DMS53 (cell line): Measurements from ENCODE around the gene DDX50.
"Not testable (repeated sequence)": the region's sequence is repeated elsewhere in the genome, so short reads cannot be mapped to it uniquely, and the experiment has no call there.

Source experiments
- DNase-seq: peaks from one replicate; lab custom pipeline; 2025; lab: John Stamatoyannopoulos, UW

DDX50 gene, protein sequence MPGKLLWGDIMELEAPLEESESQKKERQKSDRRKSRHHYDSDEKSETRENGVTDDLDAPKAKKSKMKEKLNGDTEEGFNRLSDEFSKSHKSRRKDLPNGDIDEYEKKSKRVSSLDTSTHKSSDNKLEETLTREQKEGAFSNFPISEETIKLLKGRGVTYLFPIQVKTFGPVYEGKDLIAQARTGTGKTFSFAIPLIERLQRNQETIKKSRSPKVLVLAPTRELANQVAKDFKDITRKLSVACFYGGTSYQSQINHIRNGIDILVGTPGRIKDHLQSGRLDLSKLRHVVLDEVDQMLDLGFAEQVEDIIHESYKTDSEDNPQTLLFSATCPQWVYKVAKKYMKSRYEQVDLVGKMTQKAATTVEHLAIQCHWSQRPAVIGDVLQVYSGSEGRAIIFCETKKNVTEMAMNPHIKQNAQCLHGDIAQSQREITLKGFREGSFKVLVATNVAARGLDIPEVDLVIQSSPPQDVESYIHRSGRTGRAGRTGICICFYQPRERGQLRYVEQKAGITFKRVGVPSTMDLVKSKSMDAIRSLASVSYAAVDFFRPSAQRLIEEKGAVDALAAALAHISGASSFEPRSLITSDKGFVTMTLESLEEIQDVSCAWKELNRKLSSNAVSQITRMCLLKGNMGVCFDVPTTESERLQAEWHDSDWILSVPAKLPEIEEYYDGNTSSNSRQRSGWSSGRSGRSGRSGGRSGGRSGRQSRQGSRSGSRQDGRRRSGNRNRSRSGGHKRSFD

DNA sequence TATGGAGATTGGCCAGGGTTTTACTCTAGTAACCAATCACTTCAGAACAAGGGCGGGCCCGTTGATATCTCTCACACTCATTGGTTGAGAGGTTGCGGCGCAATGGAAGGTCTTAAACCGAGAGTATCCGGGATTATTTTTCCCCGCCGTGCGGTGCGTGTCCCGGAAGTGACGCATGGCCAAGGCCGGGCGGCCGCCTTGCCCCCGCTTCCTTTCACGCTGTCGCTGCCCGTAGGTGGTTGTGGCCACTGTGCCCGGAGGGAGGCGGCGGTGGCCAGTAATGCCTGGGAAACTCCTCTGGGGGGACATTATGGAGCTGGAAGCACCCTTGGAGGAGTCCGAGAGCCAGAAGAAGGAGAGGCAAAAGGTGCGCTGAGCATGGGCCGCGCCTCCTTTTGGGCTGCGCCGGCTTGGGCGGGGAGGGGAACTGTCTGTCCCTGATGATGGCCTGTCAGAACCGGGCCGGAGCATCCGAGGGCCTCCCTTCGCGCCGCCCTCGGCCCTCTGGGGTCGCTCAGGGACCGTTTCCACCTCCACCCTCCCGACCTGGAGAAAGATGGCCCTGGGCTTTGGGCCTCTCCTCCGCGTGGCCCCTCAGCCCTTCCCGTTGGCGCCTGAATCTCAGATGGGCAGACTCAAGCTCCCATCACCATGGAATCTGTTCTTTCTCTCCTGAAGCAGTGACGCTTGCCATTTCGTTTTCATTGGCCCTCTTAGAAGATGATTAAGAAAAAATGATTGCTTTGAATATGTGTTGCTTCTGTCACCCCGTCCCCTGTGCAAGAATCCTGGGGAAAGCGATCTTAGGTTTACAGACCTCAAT, at the start of gene DDX50:
Gene DDX50, plus strand, starts transcription at position 211 of the 823 bp plus-strand sequence. Its CDS starts 70 bp downstream, at position 281.
- DNase-seq, result peak; percentile 100

DNA sequence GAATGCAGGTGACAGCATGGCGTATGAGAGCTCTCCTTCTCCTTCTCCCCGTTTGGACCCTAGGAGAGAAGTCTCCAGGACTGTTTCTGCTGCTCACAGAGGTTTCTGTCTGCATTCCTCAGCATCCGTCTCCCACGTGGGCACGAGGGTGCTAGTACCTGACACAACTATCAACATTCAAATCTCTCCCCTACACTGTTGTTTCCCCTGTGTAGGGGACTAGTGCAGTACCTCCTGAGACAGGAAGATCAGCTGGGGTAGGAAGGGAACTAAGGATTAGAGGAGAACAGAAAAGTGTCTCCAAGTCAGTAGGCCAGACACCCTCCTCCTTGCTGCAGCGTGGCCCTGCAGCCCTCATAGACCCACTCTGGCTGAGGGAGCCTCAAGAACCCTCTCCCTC, 44.8 kb upstream of the DDX50 start:
- DNase-seq, result no peak

DNA sequence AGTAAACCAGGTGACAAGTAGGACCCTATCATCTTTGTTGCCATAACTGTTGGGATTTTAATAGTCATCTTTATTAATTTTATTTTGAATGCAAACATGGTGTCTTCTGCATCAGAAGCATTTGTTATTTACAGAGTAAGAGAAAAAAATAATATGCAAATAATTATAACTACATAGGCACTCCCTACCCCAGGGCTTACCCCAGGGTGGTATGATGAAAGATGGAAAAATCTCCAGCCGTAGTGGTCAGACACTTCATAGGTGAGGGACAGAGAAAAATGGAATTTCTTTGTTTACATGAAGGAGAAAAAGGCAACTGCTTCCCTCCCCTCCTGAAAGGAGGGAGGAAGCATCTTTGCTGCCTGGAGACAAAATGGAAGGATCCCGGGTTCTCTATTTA, 44.1 kb upstream of the DDX50 start:
- DNase-seq, result no peak

DNA sequence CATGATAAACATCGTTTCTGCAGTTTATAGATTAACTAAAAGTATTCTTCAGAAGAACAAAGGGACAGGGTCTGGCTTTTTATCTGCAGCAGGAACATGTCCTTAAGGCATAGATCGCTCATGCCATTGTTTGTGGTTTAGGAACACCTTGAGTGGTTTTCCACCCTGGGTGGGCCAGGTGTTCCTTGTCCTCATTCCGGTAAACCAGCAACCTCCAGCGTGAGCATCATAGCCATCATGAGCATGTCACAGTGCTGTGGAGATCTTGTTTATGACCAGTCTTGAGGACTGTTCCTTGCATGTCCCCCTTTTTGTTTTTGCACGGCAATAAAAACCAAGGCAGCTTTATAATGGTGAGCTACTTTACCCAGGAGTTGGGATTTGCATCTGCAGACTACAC, 39.9 kb upstream of the DDX50 start:
- DNase-seq, result peak; percentile 23

DNA sequence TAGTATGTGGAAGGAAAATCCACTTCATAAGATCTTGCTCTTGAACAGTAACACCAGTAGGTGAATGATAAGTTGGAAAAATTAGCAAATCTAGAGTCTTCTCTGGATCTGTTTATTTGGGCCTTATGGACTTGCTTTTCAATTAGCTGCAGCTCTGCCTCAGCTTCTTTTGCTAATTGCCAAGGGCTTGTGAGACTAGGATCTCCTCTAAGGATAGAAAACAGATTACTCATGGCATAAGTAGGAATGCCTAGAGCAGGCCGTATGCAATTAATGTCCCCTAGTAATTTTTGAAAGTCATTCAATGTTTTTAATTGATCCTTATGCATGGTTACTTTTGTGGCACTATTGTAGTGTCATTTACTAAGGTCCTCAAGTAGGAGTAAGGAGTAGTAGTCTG, 36.5 kb upstream of the DDX50 start:
- DNase-seq, result no peak

DNA sequence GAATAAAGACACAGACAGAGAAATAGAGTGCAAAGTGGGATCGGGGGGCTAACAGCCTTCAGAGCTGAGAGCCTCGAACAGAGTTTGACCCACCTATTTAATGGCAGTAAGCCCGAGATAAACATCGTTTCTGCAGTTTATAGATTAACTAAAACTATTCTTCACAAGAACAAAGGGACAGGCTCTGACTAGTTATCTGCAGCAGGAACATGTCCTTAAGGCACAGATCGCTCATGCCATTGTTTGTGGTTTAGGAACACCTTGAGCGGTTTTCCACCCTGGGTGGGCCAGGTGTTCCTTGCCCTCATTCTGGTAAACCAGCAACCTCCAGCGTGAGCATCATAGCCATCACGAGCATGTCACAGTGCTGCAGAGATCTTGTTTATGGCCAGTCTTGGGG, 32.9 kb upstream of the DDX50 start:
- not testable (repeated sequence) for DNase-seq

DNA sequence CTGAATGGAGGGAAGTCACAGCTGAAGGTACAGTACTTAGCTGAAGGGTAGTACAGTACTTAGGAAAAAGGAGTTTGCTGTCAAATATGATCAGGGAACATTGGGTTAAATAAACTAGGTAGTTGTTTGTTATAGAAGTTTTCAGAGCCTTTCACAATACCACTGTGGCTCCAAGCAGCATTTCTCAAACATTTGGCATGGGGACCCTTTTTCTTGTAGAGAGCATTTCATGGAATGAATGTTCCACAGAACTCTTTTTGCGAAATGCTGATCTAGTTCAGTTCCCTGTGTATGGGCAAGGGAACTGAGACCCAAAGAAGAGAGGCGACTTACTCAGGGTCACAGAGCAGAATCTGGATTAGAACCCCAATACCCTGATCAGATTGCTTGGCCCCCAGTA, 31.5 kb upstream of the DDX50 start:
- DNase-seq, result no peak

DNA sequence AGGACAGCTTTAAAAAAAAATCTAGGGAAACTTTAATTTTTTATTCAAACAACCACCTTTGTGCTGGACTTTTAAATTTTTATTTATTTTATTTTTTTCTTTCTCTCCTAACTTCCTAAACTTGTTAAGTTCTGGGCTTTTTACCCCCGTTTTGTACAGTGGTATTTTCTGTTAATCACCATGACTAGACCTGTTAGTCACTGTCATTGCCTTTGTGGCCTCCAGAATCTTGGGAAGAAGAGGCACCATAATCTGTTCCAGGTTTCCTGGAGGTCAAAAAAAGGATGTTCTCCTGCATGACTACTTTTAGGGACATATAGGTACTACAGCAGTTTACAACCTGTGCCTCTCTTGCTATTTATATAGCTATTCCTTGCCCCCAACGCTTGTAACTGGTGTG, 31.1 kb upstream of the DDX50 start:
- no peak for DNase-seq

DNA sequence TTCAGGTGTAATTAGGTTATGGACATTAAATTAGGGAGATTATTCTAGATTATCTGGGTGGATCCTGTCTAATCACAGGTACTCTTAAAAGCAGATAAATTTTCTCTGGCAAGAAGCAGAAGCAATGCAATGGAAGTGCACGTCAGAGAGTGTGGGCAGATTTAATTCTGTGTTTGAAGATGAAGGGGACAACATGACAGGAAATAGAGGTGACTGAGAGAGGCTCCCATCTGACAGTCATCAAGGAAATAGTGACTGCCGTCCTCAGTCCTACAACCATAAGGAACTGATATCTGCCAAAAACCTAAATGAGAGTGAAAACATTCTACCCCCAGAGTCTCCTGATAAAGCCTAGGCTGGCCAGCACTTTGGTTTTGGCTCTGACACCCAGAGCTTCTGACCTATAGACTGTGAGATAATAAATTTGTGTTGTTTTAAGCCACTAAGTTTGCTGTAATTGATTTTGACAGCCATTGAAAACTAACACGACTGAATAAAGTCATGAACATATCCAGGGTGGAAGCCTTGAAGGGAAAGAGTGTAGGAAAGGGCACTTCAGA, 30.5 kb upstream of the DDX50 start:
- peak; percentile 37 for DNase-seq

DNA sequence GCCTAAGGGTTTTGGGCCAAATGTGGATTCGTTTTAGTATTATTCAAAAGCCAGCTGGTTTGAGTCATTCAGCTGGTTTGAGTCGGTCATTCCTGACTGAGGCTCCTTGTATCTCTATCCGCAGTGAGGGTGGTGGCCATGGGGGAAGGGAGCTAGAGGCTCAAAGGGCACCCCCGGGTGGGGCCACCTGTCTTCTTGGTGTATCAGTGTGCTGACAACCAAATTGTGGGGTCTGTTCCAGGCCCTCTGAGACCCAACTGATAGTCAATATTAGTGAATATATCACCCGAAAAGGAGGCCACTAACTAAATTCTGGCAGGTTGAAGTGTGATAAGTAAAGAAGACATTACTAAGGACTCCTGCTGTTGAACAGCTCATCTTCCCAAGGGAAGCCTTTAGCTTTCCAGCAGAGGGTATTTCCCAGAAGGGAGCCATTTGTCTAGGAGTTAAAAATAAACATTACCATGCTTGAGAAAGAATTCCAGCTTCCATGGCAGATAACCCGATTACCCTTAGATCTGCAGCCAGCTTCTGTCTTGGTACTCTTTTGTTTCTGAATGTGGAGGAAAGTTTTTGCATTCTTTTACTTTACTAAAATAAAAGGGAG, 29.9 kb upstream of the DDX50 start:
- DNase-seq, result peak; percentile 61

DNA sequence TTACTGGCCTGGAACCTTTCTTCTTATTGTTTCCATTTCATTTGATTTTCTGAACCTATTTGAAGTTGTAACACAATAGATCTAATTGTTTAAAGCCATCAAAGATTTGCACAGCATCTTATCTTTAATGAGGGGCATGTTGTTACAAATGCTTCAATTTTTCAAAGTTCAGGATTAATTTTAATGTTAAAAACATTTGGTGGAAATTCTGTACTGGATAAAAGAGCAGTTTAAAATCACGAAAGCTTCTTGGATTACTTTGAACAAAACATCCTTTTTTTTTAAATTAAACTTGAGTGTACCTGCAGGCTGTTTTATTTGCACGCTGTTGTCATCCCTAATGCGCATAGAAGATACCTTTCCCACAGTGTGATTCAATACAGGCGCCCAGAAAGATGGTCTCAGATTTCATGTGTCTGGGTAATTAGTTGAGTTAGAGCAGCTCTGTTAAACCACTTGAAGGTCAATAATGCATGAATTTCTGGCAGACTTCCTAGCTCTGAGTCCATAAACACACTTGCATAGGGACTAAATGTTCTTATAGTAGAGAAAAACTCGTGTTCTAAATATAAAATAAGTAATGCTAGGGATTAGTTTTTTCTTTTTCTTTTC, 29.3 kb upstream of the DDX50 start:
- DNase-seq, result peak; percentile 97

DNA sequence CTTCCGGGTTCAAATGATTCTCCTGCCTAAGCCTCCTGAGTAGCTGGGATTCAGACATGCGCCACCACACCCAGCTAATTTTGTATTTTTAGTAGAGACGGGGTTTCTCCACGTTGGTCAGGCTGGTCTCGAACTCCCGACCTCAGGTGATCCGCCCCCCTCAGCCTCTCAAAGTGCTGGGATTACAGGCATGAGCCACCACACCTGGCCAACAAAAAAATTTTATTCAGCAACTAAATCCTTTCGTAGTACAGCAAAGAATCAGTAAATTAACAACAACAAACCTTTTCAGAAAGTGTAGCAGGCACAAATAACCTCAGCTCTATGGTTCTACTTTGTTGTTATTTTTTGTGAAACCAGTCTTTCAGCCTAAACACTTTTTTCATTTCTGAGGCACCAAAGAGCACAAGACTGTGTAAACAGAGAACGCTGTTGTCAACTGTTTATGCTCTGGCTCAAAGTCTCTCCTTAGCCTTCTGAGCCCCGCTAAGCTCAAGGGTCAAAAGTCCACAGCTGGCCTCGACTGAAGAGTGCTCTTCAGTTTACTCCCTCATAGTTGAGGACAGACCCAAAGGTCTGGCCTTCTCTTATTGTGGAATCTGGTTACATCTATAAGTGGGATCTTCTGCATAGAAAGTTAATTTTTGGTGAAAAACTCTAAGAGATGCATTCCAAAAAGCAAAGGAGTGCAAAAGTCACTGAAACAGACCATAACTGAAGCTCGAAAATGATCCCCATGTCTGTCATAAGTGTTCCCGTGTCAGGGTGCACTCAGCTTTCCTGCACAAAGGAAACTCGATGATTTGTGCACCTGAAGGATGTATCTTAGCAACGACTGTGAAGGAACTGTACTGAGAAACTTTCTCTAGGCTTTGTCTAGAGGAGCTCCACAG, 24.6 kb upstream of the DDX50 start:
- DNase-seq, result peak; percentile 96

DNA sequence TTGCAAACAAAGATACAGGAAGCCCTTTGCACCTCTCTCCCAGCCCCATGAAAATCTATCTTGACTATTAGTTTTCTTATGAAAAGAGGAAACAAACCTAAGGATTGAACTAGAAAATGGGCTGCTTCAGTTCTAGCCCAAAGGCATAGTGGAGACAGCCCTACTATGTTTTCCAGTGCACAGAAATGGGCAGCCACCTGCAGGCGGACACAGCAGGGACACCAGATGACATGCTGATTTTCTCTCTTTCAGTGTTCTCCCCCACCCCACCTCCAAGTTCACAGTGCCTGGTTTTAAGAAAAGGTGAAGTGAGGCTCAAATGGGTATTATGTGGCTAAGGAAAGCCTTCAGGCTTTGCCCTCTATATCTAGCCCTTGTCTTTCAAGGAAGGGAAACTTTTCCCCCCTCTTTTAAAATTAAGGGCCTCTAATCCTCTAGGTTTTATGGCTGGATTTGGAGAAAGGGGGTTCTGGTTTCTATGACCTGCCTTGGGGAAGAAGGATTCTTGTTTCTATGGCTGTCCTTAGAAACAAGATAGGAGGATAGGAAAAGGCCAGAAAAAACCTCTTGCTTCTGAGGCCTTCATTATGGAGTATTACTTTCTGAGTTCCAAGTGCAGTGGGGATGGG, 23.5 kb upstream of the DDX50 start:
- DNase-seq, result peak; percentile 45

DNA sequence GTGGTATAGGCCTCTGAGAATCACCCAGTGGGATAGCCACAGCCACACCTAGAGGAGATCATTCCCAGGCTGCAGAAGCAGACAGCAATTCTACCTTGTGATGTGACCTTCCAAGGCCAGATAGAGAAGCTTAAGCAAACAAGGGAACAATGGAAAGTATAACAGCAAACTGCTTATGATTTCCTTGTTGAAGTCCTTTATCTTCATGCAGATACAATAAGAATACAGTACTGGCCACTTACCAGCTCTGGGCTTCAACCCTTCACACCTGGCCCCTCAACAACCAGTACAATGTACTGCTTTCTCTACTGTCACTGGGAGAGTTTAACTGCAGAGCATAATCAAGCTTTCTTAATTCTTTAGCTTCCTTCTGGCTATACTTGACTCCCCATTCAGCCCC, 22.6 kb upstream of the DDX50 start:
- peak; percentile 48 for DNase-seq

DNA sequence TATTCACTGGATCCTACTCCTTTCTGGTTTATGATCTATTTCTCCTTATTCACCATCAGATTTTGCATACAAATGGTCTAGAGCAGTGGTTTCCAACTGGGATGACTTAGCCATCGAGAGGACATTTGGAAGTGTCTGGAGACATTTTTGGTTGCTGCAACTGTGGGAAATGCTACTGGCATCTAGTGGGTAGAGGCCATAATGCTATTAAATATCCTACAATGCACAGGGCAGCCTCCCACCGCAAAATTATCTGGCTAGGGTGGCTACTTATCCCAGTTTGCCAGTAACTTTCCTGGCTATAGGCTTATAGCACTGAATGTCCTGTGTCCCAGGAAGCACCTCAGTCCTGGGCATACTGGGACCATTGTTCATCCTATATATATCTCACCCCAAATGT, 21.5 kb upstream of the DDX50 start:
- DNase-seq, result no peak

DNA sequence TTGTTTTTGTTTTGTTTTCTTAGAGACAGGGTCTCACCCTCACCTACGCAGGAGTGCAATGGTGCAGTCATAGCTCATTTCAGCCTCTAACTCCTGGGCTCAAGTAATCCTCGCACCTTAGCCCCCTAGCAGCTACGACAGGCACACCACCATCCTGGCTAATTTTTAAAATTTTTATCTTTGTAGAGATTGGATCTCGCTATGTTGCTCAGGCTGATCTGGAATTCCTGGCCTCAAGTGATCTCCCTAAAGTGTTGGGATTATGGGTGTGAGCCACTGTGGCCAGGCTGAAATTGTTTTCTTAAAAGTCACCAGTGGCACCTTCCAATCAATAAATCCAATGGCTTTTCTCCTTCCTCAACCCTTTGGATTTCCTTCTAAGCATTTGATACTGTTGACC, 20.9 kb upstream of the DDX50 start:
- no peak for DNase-seq

DNA sequence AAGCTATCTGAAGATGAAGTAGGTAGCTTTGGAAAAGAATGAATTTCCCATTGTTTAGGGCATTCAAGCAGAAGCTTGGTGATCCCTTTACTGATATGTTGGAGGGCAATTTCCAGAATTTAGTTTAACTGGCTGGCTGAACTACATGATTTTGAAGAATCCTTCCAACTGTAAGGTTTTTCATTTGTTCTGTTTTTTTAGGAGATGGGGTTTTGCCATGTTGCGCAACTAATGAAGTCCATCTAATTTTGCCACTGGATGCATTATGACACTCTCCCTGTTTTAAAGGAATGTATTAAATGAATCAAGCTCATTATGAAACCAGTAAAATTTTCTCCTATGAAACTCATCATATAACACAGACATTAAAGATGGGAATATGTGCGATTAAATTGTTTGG, 6.1 kb upstream of the DDX50 start:
- DNase-seq, result no peak

DNA sequence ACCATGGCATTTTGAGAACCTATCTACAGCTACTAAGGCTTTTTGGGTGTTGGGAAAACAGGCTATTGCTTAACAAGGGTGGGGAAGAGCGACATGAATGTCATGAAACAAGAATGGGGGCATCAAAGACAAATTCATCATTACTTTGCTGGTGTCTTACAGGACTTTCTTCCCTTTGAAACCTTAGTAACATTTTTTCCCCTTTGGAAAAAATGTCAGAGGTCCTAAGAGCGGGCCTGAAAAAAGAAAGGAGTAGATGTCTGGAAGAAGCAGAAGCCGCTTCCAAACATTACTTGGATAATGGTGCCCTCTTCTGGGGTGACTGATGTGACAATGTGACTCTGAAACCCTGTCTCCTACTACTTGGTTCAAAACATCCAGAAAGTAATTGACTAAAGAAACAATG, 3.8 kb upstream of the DDX50 start:
- peak; percentile 87 for DNase-seq

DNA sequence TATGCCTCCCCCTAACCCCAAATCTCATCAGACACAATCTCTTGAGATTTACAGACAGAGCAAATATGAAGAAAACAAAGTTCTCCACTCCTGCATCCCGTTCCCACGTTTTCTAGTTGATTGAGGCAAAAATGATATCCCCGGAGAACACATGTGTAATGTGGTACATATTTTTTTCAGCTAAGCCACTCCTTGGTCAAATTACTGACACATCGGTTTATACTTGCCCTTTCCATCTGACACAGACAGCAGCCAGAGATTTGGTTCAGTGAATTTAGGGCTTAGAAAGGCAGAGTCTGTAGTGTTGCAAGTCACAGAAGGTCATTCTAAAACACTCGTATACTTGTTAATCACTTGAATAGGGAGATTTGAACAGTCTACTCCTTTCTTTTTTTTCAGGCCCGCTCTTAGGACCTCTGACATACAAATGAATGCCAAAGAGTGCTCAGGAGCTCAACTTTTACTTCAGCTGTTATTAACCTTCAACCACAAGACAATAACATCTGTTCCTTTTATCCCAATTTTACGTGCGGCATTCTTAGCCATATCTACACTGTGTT, 1.8 kb upstream of the DDX50 start:
- DNase-seq, result no peak
